ENCODE results near the gene DLG1.
A peak's percentile ranks its signal among the peaks of the same experiment; 100 is the strongest.
"Not testable (repeated sequence)": the region's sequence is repeated elsewhere in the genome, so short reads cannot be mapped to it uniquely, and the experiment has no call there.

Gene DLG1

GRCh38 chr3:197283045-197283444 is 15.4 kb downstream of the DLG1 start:
- no peak for DNase-seq

DNA sequence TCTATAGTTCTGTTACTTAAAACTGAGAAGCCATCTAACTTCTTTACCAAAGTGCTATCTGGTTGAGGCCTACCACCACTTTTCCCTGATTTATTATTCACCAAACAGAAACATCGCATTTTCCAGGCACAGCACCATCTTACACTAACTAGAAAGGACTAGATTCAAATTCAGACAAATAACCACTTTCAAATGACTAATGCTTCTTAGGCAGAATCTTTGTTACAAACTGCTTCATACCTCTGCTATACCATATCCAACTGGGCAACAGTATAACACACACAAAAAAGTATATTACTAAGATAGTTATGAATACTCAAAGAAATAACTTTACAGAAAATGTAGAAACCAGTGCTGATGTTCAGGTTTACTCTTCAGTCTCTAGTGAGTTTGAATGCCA is 16.6 kb downstream of the DLG1 start:
- DNase-seq, result no peak

DNA sequence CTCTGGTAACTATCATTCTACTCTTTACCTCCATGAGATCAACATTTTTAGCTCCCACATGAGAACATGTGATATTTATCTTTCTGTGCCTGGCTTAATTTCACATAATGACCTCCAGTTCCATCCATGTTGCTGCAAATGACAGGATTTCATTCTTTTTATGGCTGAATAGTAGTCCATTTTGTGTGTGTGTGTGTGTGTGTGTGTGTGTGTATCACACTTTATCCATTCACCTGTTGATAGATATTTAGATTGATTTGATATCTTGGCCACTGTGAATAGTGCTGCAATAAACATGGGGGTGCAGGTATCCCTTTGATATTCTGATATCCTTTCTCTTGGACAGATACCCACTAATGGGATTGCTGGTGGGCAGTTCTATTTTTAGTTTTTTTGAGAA is 18.3 kb downstream of the DLG1 start:
- no peak for DNase-seq

- DNase-seq, result no peak
Observed at GRCh38 chr3:197278933-197279332, 19.5 kb downstream of the DLG1 start.

- not testable (repeated sequence) for DNase-seq
Observed at GRCh38 chr3:197276808-197277207, 21.6 kb downstream of the DLG1 start.

DNA sequence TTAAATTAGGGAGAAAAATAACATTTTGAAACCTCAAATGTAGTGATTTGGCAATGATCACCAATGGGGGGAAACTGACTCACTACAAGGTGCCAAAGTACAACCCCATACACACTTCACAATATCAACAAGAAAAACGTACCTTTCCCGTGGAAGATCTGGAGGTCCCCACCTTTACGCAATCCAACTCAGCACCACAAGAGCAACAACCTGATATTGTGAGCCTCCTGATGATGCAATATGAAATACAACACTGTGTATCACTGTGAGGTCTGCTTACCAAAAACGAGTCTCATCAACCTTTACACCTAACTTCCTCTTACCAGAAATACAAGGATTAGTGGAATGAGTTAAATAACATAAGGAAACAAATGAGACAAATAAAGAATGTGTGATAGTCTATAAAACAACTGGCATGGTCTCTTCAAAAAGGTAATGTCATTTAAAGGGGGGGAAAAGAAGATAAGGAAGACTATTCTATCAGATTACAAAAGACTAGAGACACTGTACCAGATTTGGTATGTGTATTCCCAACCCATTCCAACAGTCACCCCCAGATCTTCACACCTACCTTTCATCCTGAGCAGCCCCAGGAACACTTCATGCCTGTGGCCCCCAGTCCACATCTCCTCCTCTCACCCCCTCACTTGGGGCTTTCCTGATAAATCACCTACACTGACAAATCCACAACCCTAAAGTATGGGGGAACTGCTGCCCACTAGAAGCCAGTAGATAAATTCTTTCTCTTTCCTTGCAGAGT is 27.7 kb downstream of the DLG1 start:
- no peak for DNase-seq

- DNase-seq, result no peak
Observed at GRCh38 chr3:197269024-197269423, 29.4 kb downstream of the DLG1 start.

- no peak for DNase-seq
Observed at GRCh38 chr3:197268294-197268693, 30.1 kb downstream of the DLG1 start.

DNA sequence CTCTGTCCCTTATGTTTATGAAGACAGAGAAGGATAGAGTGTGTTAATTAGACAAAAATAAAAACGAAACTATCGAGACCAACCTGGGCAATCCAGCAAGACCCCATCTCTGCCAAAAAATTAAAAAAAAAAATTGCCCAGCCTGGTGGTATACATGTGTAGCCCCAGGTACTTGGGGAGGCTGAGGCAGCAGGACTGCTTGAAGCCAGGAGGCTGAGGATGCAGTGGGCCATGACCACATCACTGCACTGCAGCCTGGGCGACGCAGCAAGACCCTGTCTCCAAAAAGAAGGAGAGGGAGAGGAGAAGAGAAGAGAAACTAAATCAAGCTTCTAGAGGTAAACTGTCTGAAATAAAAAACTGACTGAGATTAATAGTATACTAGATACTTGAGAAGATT is 32.1 kb downstream of the DLG1 start:
- DNase-seq, result no peak

DNA sequence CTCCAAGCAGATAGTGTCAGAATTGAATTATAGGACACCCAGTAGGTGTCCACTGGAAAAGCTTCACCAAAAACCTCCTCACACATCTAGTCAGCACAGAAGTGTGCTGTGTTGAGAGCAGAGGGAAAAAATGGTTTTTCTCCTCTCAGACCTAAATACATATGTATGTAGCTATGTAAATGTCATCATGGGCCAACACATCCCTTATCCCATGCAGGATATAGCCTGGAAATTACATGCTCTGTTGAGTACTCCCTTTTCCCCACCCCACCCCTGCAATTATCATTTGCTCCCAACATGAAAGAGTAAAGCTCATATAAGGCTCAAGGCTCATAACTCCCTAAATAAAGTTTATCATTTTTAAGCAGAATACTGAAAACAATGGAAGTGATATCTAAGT is 35.7 kb downstream of the DLG1 start:
- no peak for DNase-seq

GRCh38 chr3:197261164-197261509 is 37.3 kb downstream of the DLG1 start:
- no peak for DNase-seq

DNA sequence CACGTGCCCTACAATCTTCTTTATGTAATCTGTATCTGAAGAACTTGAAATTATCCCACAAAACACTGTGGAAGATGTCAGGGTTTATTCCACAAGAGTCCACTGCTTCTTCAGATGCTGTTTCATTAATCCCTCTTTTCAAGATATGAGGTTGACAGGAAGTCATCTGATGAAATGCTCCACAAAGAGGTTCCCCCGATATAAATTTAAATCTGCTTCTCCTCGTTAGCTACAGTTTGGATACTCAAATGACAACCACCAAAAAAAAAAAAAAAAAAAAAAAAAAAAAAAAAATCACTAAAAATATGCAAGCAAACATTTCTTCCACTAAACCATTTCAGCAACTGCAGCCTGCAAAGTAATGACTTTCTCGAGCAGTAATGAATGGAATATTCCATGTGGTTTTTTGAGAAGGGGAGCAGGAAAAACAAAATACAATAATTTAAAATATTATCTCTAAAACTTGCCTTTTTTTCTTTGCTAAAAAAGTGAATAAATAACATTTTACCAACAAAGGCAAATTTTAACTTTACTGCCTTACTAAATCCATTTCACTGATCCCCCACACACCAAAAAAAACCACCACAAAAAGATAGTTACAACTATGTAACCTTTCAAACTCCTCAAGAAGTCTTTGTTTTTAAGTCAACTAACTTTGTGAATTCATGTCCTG is 37.8 kb downstream of the DLG1 start:
- no peak for DNase-seq

- no peak for DNase-seq
Observed at GRCh38 chr3:197259096-197259495, 39.3 kb downstream of the DLG1 start.

DNA sequence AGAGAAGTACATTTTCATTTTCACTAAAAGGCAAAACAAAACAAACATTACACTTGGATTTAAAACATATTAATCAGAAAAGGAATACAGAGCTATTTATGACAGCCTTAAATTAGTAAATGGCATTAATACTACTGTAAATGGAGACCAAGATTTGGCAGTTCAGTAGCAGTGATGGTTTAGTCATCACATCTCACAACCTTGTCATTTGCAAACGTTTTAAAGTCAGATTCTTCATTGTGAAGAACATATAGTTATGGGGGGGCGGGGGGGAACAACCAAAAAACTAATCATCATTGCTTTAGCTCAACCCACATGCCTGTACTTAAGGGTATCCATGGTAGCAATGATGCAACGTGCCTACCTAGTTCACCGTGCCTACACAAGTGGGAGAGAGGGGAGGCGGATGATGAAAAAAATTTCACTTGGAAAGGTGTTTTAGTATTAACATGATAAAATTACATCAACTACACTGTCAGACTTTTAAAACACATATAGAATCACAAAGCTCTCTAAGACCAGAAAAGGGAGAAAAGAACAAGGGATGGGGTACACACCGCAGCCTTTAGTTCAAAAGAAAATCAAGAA is 40.1 kb downstream of the DLG1 start:
- DNase-seq, result no peak

- no peak for DNase-seq
Observed at GRCh38 chr3:197257711-197258110, 40.7 kb downstream of the DLG1 start.

DNA sequence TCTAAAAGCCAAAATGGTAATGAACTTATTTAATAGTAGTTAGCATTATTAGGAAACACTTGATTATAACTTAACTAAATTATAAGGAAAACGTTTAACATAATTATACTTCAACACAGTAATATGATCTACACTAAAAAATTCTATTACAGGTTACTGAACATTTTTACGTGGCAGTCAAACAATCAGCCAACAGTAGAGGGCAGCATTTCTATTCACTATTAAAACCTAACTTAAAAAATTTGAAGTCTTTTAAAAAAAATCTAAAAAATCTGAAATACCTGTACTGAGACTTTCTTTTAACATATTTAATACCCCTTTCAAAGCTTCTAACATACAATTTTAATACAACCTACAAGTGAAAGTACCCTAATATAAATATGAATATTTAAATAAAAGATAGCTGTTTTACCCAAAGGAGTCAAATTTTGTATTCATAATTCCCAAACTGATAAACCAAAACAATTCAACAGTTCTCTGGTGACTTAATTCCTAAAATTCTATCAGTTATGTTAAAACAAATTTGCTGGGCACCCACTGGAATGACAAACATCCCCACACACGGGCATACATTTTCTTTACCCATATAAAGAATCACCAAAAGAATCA is 41.5 kb downstream of the DLG1 start:
- peak; percentile 61 for DNase-seq

DNA sequence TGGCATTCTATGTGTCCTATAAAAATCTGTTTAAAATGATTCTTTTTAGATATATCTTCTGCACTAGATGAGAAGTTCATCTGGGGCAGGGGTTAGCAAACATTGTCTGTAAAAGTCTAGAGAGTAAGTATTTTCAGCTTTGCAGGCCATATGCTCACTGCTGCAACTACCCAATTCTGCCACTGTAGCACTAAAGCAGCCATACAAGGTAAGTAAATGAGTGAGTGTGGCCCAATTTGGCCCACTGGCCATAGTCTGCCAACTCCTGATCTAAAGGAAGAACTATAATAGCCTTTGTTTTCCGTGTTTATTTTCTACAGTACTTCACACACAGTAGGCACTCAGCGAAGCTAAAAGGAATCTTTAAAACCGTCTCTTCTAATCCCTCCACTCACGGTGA is 42.3 kb downstream of the DLG1 start:
- no peak for DNase-seq

DNA sequence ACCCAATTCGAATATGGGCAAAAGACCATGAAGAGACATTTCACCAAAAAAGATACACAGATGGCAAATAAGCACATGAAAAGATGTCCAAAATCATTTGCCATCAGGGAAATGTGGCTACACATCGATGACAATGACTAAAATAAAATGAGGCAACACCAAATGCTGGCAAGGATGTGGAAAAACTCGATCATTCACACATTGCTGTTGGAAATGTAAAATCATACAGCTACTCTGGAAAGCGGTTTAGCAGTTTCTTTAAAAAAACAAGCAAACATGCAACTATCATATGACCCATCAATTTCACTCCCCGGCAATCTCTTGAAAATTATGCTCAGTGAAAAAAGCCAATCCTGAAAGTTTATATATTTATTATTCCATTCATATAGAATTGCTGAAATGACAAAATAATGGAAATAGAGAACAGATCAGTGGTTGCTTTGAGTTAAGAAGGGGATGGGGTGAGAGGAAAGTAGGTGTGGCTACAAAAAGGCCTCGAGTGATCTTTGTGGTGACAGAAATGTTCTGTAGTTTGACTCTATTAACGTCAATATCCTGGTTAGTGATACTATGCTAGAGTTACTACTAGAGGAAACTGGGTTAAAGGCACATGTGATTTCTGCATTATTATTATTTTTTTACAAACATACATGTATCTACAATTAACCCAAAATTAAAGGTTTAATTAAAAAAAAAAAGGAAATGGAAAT is 45.0 kb downstream of the DLG1 start:
- DNase-seq, result no peak

GRCh38 chr3:197249542-197249941 is 48.9 kb downstream of the DLG1 start:
- no peak for DNase-seq

GRCh38 chr3:197248341-197248740 is 50.1 kb downstream of the DLG1 start:
- no peak for DNase-seq

- DNase-seq, result no peak
Observed at GRCh38 chr3:197244751-197245150, 53.7 kb downstream of the DLG1 start.

GRCh38 chr3:197242784-197243432 is 55.5 kb downstream of the DLG1 start:
- no peak for DNase-seq

DNA sequence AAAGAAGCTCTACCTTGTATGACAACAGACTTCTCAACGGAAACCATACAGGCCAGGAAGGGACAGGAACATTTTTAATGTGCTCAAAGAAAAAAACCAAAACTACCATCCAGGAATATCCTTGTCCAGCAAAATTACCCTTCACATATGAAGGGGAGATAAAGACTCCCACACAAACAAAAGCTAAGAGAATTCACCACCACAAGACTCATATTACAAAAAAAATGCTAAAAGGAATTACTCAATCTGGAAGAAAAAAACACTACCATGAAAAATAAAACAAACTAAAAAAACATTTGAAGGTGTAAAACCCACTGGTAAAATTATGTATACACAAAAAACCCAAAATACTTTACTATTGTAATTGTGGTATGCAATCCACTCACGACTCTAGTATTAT is 57.2 kb downstream of the DLG1 start:
- no peak for DNase-seq
